ENCODE measurements around the gene S100P. TPM values are rescaled to one million over a fixed set of nuclear protein-coding genes. Genes with fewer than 3 reads are reported as not detected.
"Not testable (repeated sequence)": the region's sequence is repeated elsewhere in the genome, so short reads cannot be mapped to it uniquely, and the experiment has no call there.

S100P gene
- polyA plus RNA-seq, 3 donors, result 1.2 to 77.3 (median 48.6) TPM

GRCh38 chr4:6716018-6716911, 22.6 kb downstream of the S100P start, which contains the start of gene BLOC1S4:
BLOC1S4 (plus strand) TSS chr4:6716174; CDS start chr4:6716210, 36 bp downstream.
- 0% methylated on average over 105 to 109 of the region's 109 CpGs for WGBS, 3 donors
- H3K27ac ChIP-seq (ENCODE audit: low read depth, low read length), result peak within 1 kb of the TSS; percentile 80

- 19 to 39% (median 33%) methylated on average over 7 of the region's 7 CpGs for WGBS, 3 donors
These were observed 23.4 kb downstream of the S100P start for GRCh38 chr4:6716958-6717655.

GRCh38 chr4:6718932-6719610, 25.4 kb downstream of the S100P start:
- 82 to 87% (median 83%) methylated on average over 7 of the region's 7 CpGs for WGBS, 3 donors
- H3K27ac ChIP-seq (ENCODE audit: low read depth, low read length), result no peak overlapping the region

More at GRCh38 chr4:6716958-6717655, 23.4 kb downstream of the S100P start:
- no peak overlapping the region for H3K27ac ChIP-seq (ENCODE audit: low read depth, low read length)

- H3K27ac ChIP-seq (ENCODE audit: low read depth, low read length), result no peak overlapping the region
- 63 to 70% (median 68%) methylated on average over 8 of the region's 8 CpGs for WGBS, 3 donors
These were observed 26.0 kb downstream of the S100P start for GRCh38 chr4:6719611-6720179.

GRCh38 chr4:6720202-6720699, 26.6 kb downstream of the S100P start:
- H3K27ac ChIP-seq (ENCODE audit: low read depth, low read length), result no peak overlapping the region
- 4 to 6% (median 6%) methylated on average over 14 of the region's 14 CpGs for WGBS, 3 donors

- 94 to 98% (median 97%) methylated on average over 10 of the region's 10 CpGs for WGBS, 3 donors
These were observed 27.4 kb downstream of the S100P start for GRCh38 chr4:6721121-6721520.

GRCh38 chr4:6722891-6723290, 29.2 kb downstream of the S100P start:
- H3K27ac ChIP-seq (ENCODE audit: low read depth, low read length), result no peak overlapping the region
- WGBS, 3 donors, result 94 to 96% (median 96%) methylated on average over 12 of the region's 12 CpGs

More at GRCh38 chr4:6721121-6721520, 27.4 kb downstream of the S100P start:
- no peak overlapping the region for H3K27ac ChIP-seq (ENCODE audit: low read depth, low read length)

- 88 to 96% (median 95%) methylated on average over 8 of the region's 8 CpGs for WGBS, 3 donors
- no peak overlapping the region for H3K27ac ChIP-seq (ENCODE audit: low read depth, low read length)
These were observed 30.2 kb downstream of the S100P start for GRCh38 chr4:6723851-6724250.

GRCh38 chr4:6724421-6725111, 30.9 kb downstream of the S100P start:
- H3K27ac ChIP-seq (ENCODE audit: low read depth, low read length), result no peak overlapping the region
- 60 to 81% (median 79%) methylated on average over 21 of the region's 21 CpGs for WGBS, 3 donors

- 94 to 95% (median 95%) methylated on average over 16 of the region's 16 CpGs for WGBS, 3 donors
- H3K27ac ChIP-seq (ENCODE audit: low read depth, low read length), result not testable (repeated sequence)
These were observed 31.8 kb downstream of the S100P start for GRCh38 chr4:6725427-6725961.

- 52 to 72% (median 63%) methylated on average over 27 to 30 of the region's 31 CpGs for WGBS, 3 donors
- H3K27ac ChIP-seq (ENCODE audit: low read depth, low read length), result no peak overlapping the region
These were observed 33.6 kb downstream of the S100P start for GRCh38 chr4:6727081-6727942.

- 60 to 89% (median 69%) methylated on average over 3 of the region's 3 CpGs for WGBS, 3 donors
- H3K27ac ChIP-seq (ENCODE audit: low read depth, low read length), result no peak overlapping the region
These were observed 34.2 kb downstream of the S100P start for GRCh38 chr4:6727943-6728250.

GRCh38 chr4:6728320-6729029, 34.8 kb downstream of the S100P start:
- no peak overlapping the region for H3K27ac ChIP-seq (ENCODE audit: low read depth, low read length)
- WGBS, 3 donors, result 82 to 87% (median 83%) methylated on average over 15 of the region's 15 CpGs

- 61 to 71% (median 67%) methylated on average over 20 of the region's 20 CpGs for WGBS, 3 donors
- no peak overlapping the region for H3K27ac ChIP-seq (ENCODE audit: low read depth, low read length)
These were observed 37.1 kb downstream of the S100P start for GRCh38 chr4:6730603-6731317.

GRCh38 chr4:6731318-6731675, 37.6 kb downstream of the S100P start:
- 92 to 93% (median 93%) methylated on average over 8 of the region's 8 CpGs for WGBS, 3 donors
- no peak overlapping the region for H3K27ac ChIP-seq (ENCODE audit: low read depth, low read length)

GRCh38 chr4:6731780-6732179, 38.1 kb downstream of the S100P start:
- no peak overlapping the region for H3K27ac ChIP-seq (ENCODE audit: low read depth, low read length)
- 88 to 98% (median 96%) methylated on average over 6 of the region's 6 CpGs for WGBS, 3 donors

All from adipose tissue (tissue), 3 donors.